B cell (primary cell): Measurements from ENCODE around the gene CHRD. TPM values are rescaled to one million over a fixed set of nuclear protein-coding genes. Genes with fewer than 3 reads are reported as not detected.

Source experiments
- ATAC-seq: fragments of 200-7000 bp; cut with Tn5 transposase; one replicate; pipeline ENCODE4 v1.10.0; 2021; ENCODE audit warnings: low read depth, mild to moderate bottlenecking, moderate number of reproducible peaks, moderate library complexity
- CTCF ChIA-PET: fragments of 350-600 bp; sonication (Branson Sonifier 250); formaldehyde crosslinking; loops from one replicate; lab custom pipeline; 2021; ENCODE audit warnings: antibody characterized with exemption, inconsistent platforms; lab: Charles Lee
- POLR2A ChIA-PET: fragments of 350-600 bp; sonication (Branson Sonifier 250); formaldehyde crosslinking; loops from one replicate; lab custom pipeline; 2021; ENCODE audit warnings: antibody characterized with exemption; lab: Charles Lee
- DNase-seq: peaks from one replicate; pipeline ENCODE4 v3.0.0; 2013
- H2AFZ ChIP-seq: 2 replicates; pipeline ENCODE4 v1.6.1; 2012; ENCODE audit warnings: mild to moderate bottlenecking, low read depth, low read length; ENCODE audit not compliant: insufficient read depth, poor library complexity, severe bottlenecking
- H3K27ac ChIP-seq, 2 donors: 1 replicate in 1 of 2; 2 replicates in 1 of 2; pipeline ENCODE4 v1.5.1; 2012 to 2013; ENCODE audit warnings: low read length in 2 of 2, mild to moderate bottlenecking in 2 of 2, moderate library complexity in 1 of 2
- H3K27me3 ChIP-seq, 4 experiments: fragments of 200-600 bp in 1 of 4; sonication (generic) in 1 of 4; replicated peaks in 1 of 4; 1 replicate in 2 of 4; 2 replicates in 2 of 4; pipeline versions ENCODE4 v1.6.1 to v1.7.0; 2013 to 2016; ENCODE audit warnings: low read length in 3 of 4, mild to moderate bottlenecking in 2 of 4, mixed read lengths in 1 of 4, moderate library complexity in 1 of 4; ENCODE audit not compliant: insufficient read depth in 4 of 4, control insufficient read depth in 3 of 4; ENCODE audit errors: control extremely low read depth in 1 of 4
- H3K36me3 ChIP-seq, 2 experiments: replicated peaks in 1 of 2; 1 replicate in 1 of 2; 2 replicates in 1 of 2; pipeline versions ENCODE4 v1.6.1 to v1.7.1; 2013; ENCODE audit warnings: low read length in 1 of 2; ENCODE audit not compliant: insufficient read depth in 2 of 2, control insufficient read depth in 1 of 2; ENCODE audit errors: control extremely low read depth in 1 of 2, extremely low read depth in 1 of 2
- H3K4me1 ChIP-seq, 2 donors: fragments of 200-600 bp in 1 of 2; sonication (generic) in 1 of 2; 1 replicate in 1 of 2; 2 replicates in 1 of 2; pipeline versions ENCODE4 v1.5.1 to v1.6.1; 2013 to 2017; ENCODE audit warnings: low read length in 2 of 2; ENCODE audit not compliant: control insufficient read depth in 2 of 2, insufficient read depth in 2 of 2
- H3K4me2 ChIP-seq: replicated peaks from 2 replicates; pipeline ENCODE3; 2012; ENCODE audit warnings: mild to moderate bottlenecking, low read depth, low read length; ENCODE audit not compliant: poor library complexity, severe bottlenecking
- H3K4me3 ChIP-seq, 5 experiments: fragments of 200-600 bp in 1 of 5; sonication (generic) in 1 of 5; 1 replicate in 3 of 5; 2 replicates in 2 of 5; pipeline versions ENCODE4 v1.5.1 to v1.7.0; 2011 to 2016; ENCODE audit warnings: low read length in 4 of 5, mild to moderate bottlenecking in 4 of 5, low read depth in 2 of 5, control low read depth in 1 of 5, moderate library complexity in 1 of 5; ENCODE audit not compliant: insufficient read depth in 1 of 5; ENCODE audit errors: control extremely low read depth in 1 of 5, extremely low read depth in 1 of 5
- H3K79me2 ChIP-seq: fragments of 200-600 bp; sonication (generic); one replicate; pipeline ENCODE4 v1.6.0; 2016; ENCODE audit warnings: low read length; ENCODE audit not compliant: control insufficient read depth, insufficient read depth
- H3K9ac ChIP-seq: fragments of 200-600 bp; sonication (generic); 2 replicates; pipeline ENCODE4 v1.6.1; 2017; ENCODE audit warnings: mild to moderate bottlenecking, low read length, moderate library complexity
- H3K9me3 ChIP-seq, 3 donors: one replicate each; pipeline versions ENCODE4 v1.6.1 to v1.7.1; 2013; ENCODE audit warnings: low read length in 2 of 3; ENCODE audit not compliant: control insufficient read depth in 2 of 3, insufficient read depth in 1 of 3; ENCODE audit errors: control extremely low read depth in 1 of 3
- H4K20me1 ChIP-seq: 2 replicates; pipeline ENCODE4 v1.6.0; 2012; ENCODE audit warnings: mild to moderate bottlenecking, low read length; ENCODE audit not compliant: insufficient read depth, control insufficient read depth, poor library complexity, severe bottlenecking
- H3K27ac Mint-ChIP-seq: one replicate; pipeline ENCODE4 v1.8.0; 2021; ENCODE audit warnings: mixed read lengths
- H3K27me3 Mint-ChIP-seq: one replicate; pipeline ENCODE4 v1.8.0; 2021; ENCODE audit warnings: mixed read lengths
- H3K4me1 Mint-ChIP-seq: one replicate; pipeline ENCODE4 v1.8.0; 2021; ENCODE audit warnings: mixed read lengths
- H3K4me3 Mint-ChIP-seq: one replicate; pipeline ENCODE4 v1.8.0; 2021; ENCODE audit warnings: mixed read lengths
- H3K9me3 Mint-ChIP-seq: one replicate; pipeline ENCODE4 v1.8.0; 2022; ENCODE audit warnings: mixed read lengths; ENCODE audit not compliant: insufficient read depth
- CTCF ChIP-seq: fragments of 200-600 bp; IDR thresholded peaks from one replicate; pipeline ENCODE4 v1.8.0; 2022; ENCODE audit warnings: antibody characterized with exemption, mild to moderate bottlenecking
- EZH2 ChIP-seq: IDR thresholded peaks from 2 replicates; pipeline ENCODE4 v1.6.1; 2012; ENCODE audit warnings: borderline replicate concordance, low read depth, mild to moderate bottlenecking, moderate library complexity, low read length; ENCODE audit not compliant: insufficient read depth, poor library complexity, severe bottlenecking
- WGBS: methylation state at CpG from one replicate; pipeline ENCODE4 v1.1.5; 2013; ENCODE audit warnings: missing lambda C conversion rate; ENCODE audit not compliant: insufficient coverage; 5-methylcytosine and 5-hydroxymethylcytosine counted together
- intact Hi-C: fragments of 100-400 bp; cut with micrococcal nuclease; formaldehyde crosslinking; loops from one replicate; pipeline ENCODE4 v1.10.0; 2022
- polyA plus RNA-seq: library from polyadenylated mRNA; depleted of rRNA; stranded (reverse); fragments of >200 nt; gene quantifications from 2 replicates; pipeline ENCODE4 v1.2.3, GENCODE V29; 2012
- total RNA-seq, 2 donors: library from RNA; stranded (reverse); fragments of 120-200 nt in 1 of 2; gene quantifications; 1 replicate in 1 of 2; 2 replicates in 1 of 2; pipeline versions ENCODE4 v1.2.3 to v1.2.4, GENCODE V29; 2013 to 2022

Gene CHRD
- total and polyA plus RNA-seq, 2 donors (not counting 1 experiment from before 2014, with no cell fraction given), result not detected

GRCh38 chr3:184332370-184333090 is 47.3 kb upstream of the CHRD start:
- no peak overlapping the region for H3K27ac Mint-ChIP-seq

More at GRCh38 chr3:184332370-184333090, 47.3 kb upstream of the CHRD start:
- intact Hi-C loops, result no loop called here
- Histone ChIP-seq H3K4me3 (no peak overlapping the region), H3K27ac (peak overlapping the region in 1 of 2 donors; percentile 93), H3K9ac (no peak overlapping the region), H4K20me1 (no peaks in the 10 kb centered on the region), H3K9me3 (no peaks in the 10 kb centered on the region), H3K27me3 (no peaks in the 10 kb centered on the region), H3K79me2 (peaks cover 9% of the 10 kb centered on the region), H2AFZ (no peak overlapping the region), H3K36me3 (peaks cover 1 to 66% of the 10 kb centered on the region in 2 experiments), H3K4me1 (peaks cover 14 to 17% of the 10 kb centered on the region in 2 donors), H3K4me2 (no peak overlapping the region)
- Mint-ChIP-seq H3K4me1 (peaks cover 20% of the 10 kb centered on the region), H3K4me3 (no peak overlapping the region), H3K9me3 (no peaks in the 10 kb centered on the region), H3K27me3 (no peaks in the 10 kb centered on the region)
- TF ChIP-seq CTCF (no peak), EZH2 (no peak)
- DNase-seq, result no peak
- POLR2A ChIA-PET, result no interaction called here
- CTCF ChIA-PET, result no interaction called here
- WGBS, result 92% methylated on average over 6 of the region's 10 CpGs
- no peak for ATAC-seq
